Retinal pigment epithelial cell (primary cell): ENCODE results near the gene AMZ2.

Source experiments
- DNase-seq: peaks from one replicate; pipeline ENCODE4 v3.0.0-alpha.2; 2010; ENCODE audit warnings: low read depth
- H3K4me3 ChIP-seq: 2 replicates; pipeline ENCODE4 v1.5.1; 2011; ENCODE audit warnings: mild to moderate bottlenecking, low read length, control low read depth, moderate library complexity
- TF ChIP-seq, protein P1 (sequence below): conservative IDR thresholded peaks from 2 replicates; pipeline ENCODE4 v1.5.1; 2011; ENCODE audit warnings: low read depth, low read length, control low read depth, inconsistent platforms

Gene AMZ2

DNA sequence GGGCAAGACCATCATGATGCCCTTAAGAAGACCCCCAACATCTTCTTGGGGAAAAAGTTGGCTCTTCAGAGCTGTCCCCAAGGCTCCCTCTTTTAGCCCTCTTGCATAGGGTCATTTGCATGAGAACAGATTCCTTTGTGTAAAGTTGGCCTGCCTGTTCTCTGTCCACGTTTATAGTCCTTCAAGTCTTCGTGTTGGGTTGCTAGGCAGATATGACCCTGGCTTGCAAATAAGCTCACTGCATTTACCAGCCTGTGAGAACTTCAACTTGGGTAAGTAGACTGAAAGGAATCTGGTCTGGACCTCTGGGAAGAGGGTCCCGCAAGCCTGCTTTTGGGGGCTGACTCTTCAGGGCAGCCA, 46.3 kb downstream of the AMZ2 start:
- TF ChIP-seq, protein P1, sequence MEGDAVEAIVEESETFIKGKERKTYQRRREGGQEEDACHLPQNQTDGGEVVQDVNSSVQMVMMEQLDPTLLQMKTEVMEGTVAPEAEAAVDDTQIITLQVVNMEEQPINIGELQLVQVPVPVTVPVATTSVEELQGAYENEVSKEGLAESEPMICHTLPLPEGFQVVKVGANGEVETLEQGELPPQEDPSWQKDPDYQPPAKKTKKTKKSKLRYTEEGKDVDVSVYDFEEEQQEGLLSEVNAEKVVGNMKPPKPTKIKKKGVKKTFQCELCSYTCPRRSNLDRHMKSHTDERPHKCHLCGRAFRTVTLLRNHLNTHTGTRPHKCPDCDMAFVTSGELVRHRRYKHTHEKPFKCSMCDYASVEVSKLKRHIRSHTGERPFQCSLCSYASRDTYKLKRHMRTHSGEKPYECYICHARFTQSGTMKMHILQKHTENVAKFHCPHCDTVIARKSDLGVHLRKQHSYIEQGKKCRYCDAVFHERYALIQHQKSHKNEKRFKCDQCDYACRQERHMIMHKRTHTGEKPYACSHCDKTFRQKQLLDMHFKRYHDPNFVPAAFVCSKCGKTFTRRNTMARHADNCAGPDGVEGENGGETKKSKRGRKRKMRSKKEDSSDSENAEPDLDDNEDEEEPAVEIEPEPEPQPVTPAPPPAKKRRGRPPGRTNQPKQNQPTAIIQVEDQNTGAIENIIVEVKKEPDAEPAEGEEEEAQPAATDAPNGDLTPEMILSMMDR = no peak
- no peak for DNase-seq
- no peak overlapping the region for H3K4me3 ChIP-seq

DNA sequence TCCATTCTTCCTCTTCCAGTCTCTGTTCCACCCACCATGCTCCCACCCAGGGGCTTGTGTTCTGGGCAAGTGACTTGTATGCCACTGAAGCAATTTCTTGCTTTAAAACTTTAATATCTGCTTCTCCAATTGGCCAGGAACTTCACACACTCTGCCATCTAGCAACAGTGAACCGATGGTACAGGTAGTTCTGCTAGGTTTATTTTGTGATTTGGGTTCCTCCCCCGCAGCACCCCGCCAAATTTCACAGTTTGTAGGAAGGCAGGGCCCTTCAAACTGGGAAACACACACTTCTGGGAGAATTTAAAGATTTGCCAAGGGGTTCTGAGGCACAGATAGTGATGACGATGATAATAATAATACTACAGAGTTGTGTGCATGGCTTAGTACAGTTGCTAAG, 46.8 kb downstream of the AMZ2 start:
- no peak overlapping the region for H3K4me3 ChIP-seq
- no peak for DNase-seq
- TF ChIP-seq, protein P1 = no peak

DNA sequence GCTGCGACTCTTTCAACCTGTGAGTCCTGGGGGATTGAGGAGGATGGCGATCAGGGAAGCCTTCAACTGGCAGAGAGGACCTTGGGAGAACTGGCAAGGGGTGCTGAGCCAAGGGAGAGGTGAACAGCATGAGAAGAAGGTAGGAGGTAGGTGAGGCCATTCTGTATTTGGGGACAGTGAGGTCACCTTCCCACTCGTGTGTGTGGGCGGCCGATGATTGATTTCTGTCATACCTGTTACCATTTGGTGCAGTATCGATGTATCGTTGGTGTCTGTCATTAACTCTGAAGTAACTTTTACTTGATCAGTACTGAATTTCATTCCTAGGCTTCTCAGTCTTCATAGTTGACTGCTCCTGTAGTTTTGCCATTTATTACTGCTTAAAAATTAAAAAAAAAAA, 47.2 kb downstream of the AMZ2 start:
- no peak overlapping the region for H3K4me3 ChIP-seq
- no peak for DNase-seq
- TF ChIP-seq, protein P1 = no peak

DNA sequence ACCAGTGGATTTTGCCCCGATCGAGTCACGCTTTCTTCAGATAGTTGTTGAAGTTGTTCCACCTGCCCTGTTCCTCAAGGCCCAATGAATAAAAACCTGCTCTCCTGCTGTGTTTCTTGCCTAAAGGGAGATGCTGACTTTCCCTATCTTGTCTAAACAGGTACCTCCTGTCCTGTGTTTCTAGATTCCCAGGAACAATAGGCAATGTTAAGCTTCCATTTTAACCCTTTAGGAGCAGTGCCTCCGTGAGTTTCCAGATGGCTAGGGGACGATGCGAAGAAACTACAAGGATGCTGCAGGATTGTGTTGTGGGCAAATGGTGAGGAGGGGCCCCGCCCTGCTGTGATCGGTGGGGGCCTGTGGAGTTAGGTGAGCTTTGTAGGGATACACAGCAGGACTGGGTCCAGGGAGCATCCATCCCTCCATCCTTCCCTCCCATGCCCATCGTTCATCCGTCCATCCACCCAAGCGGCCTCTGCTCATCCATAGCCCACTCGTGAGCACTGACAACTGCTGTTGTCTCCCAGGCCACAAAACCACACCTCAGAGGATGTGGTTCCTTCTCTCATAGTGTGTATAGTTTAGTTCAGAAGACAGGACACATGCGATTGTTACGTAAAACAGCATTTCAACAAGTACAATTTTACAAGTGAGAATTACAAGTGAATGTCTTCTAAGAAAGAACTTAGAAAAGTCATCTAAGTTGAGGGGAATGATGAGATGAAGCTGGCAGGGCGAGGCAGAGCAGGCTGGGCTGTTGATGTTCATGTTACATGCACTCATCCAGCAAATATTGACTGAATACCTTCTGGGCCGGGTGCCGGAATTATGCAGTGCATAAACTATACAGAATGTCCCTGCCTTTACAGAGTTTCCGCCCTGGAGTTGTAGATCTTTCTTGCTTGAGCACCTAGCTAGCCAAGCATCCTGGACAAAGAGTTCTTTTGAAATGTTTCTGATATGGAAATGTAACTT, 48.7 kb downstream of the AMZ2 start:
- TF ChIP-seq, protein P1 = no peak
- no peak overlapping the region for H3K4me3 ChIP-seq
- no peak for DNase-seq

DNA sequence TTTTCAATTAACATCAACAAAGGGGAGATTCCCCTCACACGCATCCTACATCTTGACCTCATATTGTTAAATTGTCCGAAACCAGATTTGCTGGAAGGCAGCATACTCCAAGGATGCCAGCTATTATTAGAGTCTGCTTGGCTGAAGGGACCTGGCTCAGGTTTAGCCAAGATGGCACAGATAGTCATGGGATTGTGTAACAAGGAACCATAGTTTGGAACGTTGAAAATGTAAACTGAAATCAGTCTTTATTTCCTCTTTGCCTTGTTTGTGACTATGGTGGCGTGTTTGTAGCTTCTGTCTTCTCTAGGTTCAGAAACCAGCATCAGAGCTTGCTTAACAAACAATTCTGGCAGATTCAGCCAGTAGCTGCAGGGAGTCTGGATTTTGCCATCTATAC, 49.4 kb downstream of the AMZ2 start:
- no peak for DNase-seq
- H3K4me3 ChIP-seq = no peak overlapping the region
- TF ChIP-seq, protein P1 = no peak

DNA sequence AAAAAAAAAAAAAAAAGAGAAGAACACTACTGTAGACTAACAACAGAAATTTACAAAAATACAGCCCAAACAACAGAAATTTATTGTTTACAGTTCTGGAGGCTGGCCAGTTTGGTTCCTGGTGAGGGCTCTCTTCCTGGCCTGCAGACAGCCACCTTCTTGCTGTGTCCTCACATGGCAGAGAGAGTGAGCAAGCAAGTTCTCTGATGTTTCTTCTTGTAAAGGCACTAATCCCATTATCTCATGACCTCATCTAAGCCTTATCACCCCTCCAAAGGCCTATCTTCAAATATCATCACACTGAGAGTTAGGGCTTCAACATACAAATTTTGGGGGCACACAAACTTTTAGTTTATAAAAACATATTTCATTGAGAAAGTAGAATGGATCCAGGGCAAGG, 50.8 kb downstream of the AMZ2 start:
- TF ChIP-seq, protein P1 = no peak
- H3K4me3 ChIP-seq = no peak overlapping the region
- DNase-seq = no peak

DNA sequence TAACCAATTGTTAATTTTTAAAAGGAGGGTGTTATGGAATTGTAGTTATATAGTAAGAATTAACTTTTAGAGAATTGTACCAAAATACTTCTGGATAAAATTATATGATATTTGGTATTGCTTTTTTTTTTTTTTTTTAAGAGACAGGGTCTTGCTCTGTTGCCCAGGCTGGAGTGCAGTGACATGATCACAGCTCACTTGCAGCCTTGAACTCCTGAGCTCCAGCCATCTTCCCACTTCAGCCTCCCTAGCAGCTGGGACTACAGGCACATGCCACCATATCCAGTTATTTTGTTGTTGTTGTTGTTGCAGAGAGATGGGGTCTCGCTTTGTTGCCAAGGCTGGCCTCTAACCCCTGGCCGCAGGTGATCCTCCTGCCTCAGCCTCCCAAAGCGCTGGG, 52.0 kb downstream of the AMZ2 start:
- TF ChIP-seq, protein P1 = no peak
- DNase-seq = no peak
- H3K4me3 ChIP-seq = no peak overlapping the region
